Measurements from ENCODE around the gene A4GALT. TPM values are rescaled to one million over a fixed set of nuclear protein-coding genes. Genes with fewer than 3 reads are reported as not detected.

Gene A4GALT
- total RNA-seq, 1 experiment from 2014 or later: 3.4 TPM

GRCh38 chr22:42664976-42665831, 55.5 kb downstream of the A4GALT start:
- H3K14ac ChIP-seq (ENCODE audit: insufficient read depth, low read length): no peak overlapping the region
- no peaks in the 10 kb centered on the region for H3K36me3 Mint-ChIP-seq (ENCODE audit: insufficient read depth in 1 of 3, low read depth in 3 of 3)
- no CpG with 5 or more reads among the region's 11 CpGs for WGBS (ENCODE audit: extremely low coverage, insufficient read length, low lambda C conversion rate)
- no peak overlapping the region for H3K27ac ChIP-seq (ENCODE audit: insufficient read length, low read depth, low read length)
- no peak overlapping the region for H3K4me2 ChIP-seq (ENCODE audit: insufficient read depth, insufficient read length, low read length)
- no peak overlapping the region for H2AK5ac ChIP-seq (ENCODE audit: insufficient read length, low read length)
- no peak overlapping the region for H2BK5ac ChIP-seq (ENCODE audit: insufficient read length, low read length)
- H3K79me2 ChIP-seq (ENCODE audit: insufficient read depth, low read length): no peaks in the 10 kb centered on the region
- H4K8ac ChIP-seq (replicated peaks; ENCODE audit: insufficient read length, low read depth, low read length): no peak overlapping the region
- H4K20me1 ChIP-seq (ENCODE audit: control insufficient read depth, insufficient read depth, insufficient read length): no peaks in the 10 kb centered on the region
- H3K4me1 ChIP-seq (ENCODE audit: insufficient read depth, low read length): no peaks in the 10 kb centered on the region
- H2BK120ac ChIP-seq (ENCODE audit: low read depth, low read length, poor library complexity, severe bottlenecking): no peak overlapping the region
- H3K4me3 Mint-ChIP-seq: no peak overlapping the region
- H4K91ac ChIP-seq (ENCODE audit: insufficient read length, low read depth, low read length): no peak overlapping the region
- no peak overlapping the region for H3K27ac Mint-ChIP-seq
- no peak overlapping the region for H3T11ph ChIP-seq (ENCODE audit: low read length)
- peaks cover 52% of the 10 kb centered on the region for H3K27me3 Mint-ChIP-seq (ENCODE audit: low read depth)
- no peak for DNase-seq
- no peak overlapping the region for H2BK15ac ChIP-seq (ENCODE audit: low read depth, low read length)
- no peaks in the 10 kb centered on the region; a peak in 2 of 5 replicates for H3K9me3 Mint-ChIP-seq
- H2AFZ ChIP-seq (ENCODE audit: low read length): no peak overlapping the region
- no peak overlapping the region for H4K5ac ChIP-seq (ENCODE audit: insufficient read length, low read depth, low read length)
- no peaks in the 10 kb centered on the region for H3K79me1 ChIP-seq (ENCODE audit: insufficient read depth, low read depth, low read length, poor library complexity, severe bottlenecking)
- H3K56ac ChIP-seq (ENCODE audit: insufficient read length, low read depth, low read length): no peak overlapping the region
- no peak overlapping the region for H3K9ac ChIP-seq (ENCODE audit: extremely low read depth, insufficient read length, low read length)
- H3K23me2 ChIP-seq (ENCODE audit: insufficient read length, low read depth, low read length, poor library complexity, severe bottlenecking): peaks cover 3% of the 10 kb centered on the region
- H3K4ac ChIP-seq (ENCODE audit: low read depth, low read length): no peak overlapping the region
- no peaks in the 10 kb centered on the region for H3K9me3 ChIP-seq (ENCODE audit: control insufficient read depth, low read depth, low read length)
- TF ChIP-seq CTCF (conservative IDR thresholded peaks at IDR 0.05): no peak
- H3K27me3 ChIP-seq (ENCODE audit: insufficient read depth, low read length): no peaks in the 10 kb centered on the region; the same call in 1 of the 2 replicates
- H2BK20ac ChIP-seq (ENCODE audit: low read depth, low read length, poor library complexity, severe bottlenecking): no peak overlapping the region
- H3K23ac ChIP-seq (ENCODE audit: insufficient read length, low read depth, low read length): no peak overlapping the region
- no peak overlapping the region for H2BK12ac ChIP-seq (ENCODE audit: insufficient read length, low read depth, low read length)
- no peaks in the 10 kb centered on the region for H3K4me1 Mint-ChIP-seq
- no peak overlapping the region for H3K18ac ChIP-seq (ENCODE audit: insufficient read length, low read depth, low read length)
